MM.1S (cell line): Measurements from ENCODE around the gene NOL4L.

ENCODE experiments used
- EZH2 ChIP-seq: fragments of 300-600 bp; sonication (generic); optimal IDR thresholded peaks from 2 replicates; pipeline ENCODE3; 2017; ENCODE audit warnings: low read depth, mild to moderate bottlenecking, antibody characterized with exemption, low read length, mixed read lengths
- EZH2phosphoT487 ChIP-seq: fragments of 300-600 bp; sonication (generic); IDR thresholded peaks from 2 replicates; pipeline ENCODE4 v1.6.1; 2018; ENCODE audit warnings: antibody characterized with exemption, low read length
- TF ChIP-seq, protein P1 (sequence below): fragments of 300-600 bp; sonication (generic); IDR thresholded peaks from 2 replicates; pipeline ENCODE4 v1.5.1; 2016; ENCODE audit warnings: antibody characterized with exemption, low read length, mixed read lengths

DNA sequence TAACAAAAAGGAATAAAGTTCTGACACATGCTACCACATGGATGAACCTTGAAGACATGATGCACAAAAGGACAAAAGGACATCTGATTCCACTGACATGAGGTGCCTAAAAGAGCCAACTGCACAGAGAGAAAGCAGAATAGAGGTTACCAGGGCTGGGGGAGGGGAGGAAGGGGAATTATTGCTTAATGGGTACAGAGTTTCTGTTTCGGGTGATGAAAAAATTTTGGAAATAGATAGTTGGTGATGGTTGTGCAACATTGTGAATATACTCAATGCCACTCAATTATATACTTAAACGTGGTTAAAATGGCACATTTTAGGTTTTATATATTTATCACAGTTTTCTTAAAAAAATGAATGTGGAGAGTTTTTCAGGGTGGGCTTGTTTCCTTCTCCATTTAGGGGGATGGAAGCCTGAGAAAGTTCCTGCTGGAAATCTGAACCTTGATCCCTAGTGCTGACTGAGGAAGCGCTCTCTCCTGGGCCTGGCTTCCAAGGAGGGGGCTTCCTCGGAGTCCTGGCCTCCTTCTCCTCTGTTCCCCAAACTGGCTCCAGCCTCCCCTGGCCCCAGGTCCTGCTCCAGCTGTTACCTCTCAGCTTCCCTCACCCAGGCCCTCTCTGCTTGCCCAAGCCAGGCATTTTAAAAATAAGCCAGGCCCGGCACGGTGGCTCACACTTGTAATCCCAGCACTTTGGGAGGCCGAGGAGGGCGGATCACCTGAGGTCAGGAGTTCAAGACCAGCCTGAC is 79.2 kb downstream of the NOL4L start:
- TF ChIP-seq, protein P1, sequence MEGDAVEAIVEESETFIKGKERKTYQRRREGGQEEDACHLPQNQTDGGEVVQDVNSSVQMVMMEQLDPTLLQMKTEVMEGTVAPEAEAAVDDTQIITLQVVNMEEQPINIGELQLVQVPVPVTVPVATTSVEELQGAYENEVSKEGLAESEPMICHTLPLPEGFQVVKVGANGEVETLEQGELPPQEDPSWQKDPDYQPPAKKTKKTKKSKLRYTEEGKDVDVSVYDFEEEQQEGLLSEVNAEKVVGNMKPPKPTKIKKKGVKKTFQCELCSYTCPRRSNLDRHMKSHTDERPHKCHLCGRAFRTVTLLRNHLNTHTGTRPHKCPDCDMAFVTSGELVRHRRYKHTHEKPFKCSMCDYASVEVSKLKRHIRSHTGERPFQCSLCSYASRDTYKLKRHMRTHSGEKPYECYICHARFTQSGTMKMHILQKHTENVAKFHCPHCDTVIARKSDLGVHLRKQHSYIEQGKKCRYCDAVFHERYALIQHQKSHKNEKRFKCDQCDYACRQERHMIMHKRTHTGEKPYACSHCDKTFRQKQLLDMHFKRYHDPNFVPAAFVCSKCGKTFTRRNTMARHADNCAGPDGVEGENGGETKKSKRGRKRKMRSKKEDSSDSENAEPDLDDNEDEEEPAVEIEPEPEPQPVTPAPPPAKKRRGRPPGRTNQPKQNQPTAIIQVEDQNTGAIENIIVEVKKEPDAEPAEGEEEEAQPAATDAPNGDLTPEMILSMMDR = no peak
- TF ChIP-seq EZH2phosphoT487 (no peak), EZH2 (no peak)
